ENCODE measurements around the gene PGS1.

GRCh38 chr17:78427140-78427539, 48.7 kb downstream of the PGS1 start:
- TF ChIP-seq, protein P1, sequence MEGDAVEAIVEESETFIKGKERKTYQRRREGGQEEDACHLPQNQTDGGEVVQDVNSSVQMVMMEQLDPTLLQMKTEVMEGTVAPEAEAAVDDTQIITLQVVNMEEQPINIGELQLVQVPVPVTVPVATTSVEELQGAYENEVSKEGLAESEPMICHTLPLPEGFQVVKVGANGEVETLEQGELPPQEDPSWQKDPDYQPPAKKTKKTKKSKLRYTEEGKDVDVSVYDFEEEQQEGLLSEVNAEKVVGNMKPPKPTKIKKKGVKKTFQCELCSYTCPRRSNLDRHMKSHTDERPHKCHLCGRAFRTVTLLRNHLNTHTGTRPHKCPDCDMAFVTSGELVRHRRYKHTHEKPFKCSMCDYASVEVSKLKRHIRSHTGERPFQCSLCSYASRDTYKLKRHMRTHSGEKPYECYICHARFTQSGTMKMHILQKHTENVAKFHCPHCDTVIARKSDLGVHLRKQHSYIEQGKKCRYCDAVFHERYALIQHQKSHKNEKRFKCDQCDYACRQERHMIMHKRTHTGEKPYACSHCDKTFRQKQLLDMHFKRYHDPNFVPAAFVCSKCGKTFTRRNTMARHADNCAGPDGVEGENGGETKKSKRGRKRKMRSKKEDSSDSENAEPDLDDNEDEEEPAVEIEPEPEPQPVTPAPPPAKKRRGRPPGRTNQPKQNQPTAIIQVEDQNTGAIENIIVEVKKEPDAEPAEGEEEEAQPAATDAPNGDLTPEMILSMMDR (IDR thresholded peaks at IDR 0.05): no peak
- no peak for TF ChIP-seq POLR2A (IDR thresholded peaks at IDR 0.05)

Data from tibial nerve (tissue), 3 donors.